ENCODE data around the gene TMEM50B.

GRCh38 chr21:33487996-33488395 lies 8.2 kb upstream of the TMEM50B start:
- TF ChIP-seq CTCF (IDR thresholded peaks at IDR 0.05): no peak
- TF ChIP-seq POLR2A (IDR thresholded peaks at IDR 0.05): no peak
